ENCODE measurements around the gene TGFBR1. TPM values are rescaled to one million over a fixed set of nuclear protein-coding genes. Genes with fewer than 3 reads are reported as not detected.

The TGFBR1 gene
- total and polyA plus RNA-seq, 10 donors = 8.9 to 60.8 (median 45.4) TPM

GRCh38 chr9:99124534-99125255 is 19.8 kb downstream of the TGFBR1 start:
- Histone ChIP-seq H3K27ac (peak overlapping the region in 1 of 8 donors; percentile 6), H3K9me3 (no peaks in the 10 kb centered on the region), H3K4me1 (peaks cover 6 to 98% (median 63%) of the 10 kb centered on the region in 6 donors), H3K4me3 (no peak overlapping the region), H3K36me3 (no peaks in the 10 kb centered on the region), H3K27me3 (replicated peaks in 1 of 7) (no peaks in the 10 kb centered on the region)
- intact Hi-C loops (cut with DNase I; ENCODE audit: low total_unique reads) = no loop called here
- DNase-seq = no peak
- 81 to 88% (median 86%) methylated on average over 3 of the region's 3 CpGs for WGBS, 5 donors
- TF ChIP-seq POLR2A (IDR thresholded peaks at IDR 0.05) (no peak), POLR2AphosphoS5 (IDR thresholded peaks at IDR 0.05) (no peak)
- TF ChIP-seq, protein P1, sequence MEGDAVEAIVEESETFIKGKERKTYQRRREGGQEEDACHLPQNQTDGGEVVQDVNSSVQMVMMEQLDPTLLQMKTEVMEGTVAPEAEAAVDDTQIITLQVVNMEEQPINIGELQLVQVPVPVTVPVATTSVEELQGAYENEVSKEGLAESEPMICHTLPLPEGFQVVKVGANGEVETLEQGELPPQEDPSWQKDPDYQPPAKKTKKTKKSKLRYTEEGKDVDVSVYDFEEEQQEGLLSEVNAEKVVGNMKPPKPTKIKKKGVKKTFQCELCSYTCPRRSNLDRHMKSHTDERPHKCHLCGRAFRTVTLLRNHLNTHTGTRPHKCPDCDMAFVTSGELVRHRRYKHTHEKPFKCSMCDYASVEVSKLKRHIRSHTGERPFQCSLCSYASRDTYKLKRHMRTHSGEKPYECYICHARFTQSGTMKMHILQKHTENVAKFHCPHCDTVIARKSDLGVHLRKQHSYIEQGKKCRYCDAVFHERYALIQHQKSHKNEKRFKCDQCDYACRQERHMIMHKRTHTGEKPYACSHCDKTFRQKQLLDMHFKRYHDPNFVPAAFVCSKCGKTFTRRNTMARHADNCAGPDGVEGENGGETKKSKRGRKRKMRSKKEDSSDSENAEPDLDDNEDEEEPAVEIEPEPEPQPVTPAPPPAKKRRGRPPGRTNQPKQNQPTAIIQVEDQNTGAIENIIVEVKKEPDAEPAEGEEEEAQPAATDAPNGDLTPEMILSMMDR (IDR thresholded peaks at IDR 0.05 in 8 of 11, conservative IDR thresholded peaks at IDR 0.05 in 3 of 11) = no peak

DNA sequence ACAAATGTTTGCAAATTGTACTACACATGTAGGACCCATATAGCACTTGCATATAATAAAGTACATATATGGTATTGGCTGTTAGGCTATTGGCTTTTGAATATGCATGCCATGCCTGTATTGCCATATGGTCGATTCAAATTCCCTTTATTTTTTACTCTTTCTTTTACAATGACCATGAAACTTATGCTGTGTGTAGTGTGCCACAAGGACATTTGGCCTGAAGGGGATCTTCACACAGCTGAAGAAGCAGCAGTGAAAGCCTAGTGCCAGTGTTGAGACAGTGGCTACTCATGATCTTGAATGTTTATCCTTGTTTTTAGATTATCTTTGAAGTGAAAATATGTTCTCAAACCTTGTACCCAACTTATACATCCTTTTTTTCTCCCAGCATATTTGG is 20.5 kb downstream of the TGFBR1 start:
- intact Hi-C loops (cut with DNase I; ENCODE audit: low total_unique reads) = no loop called here
- H3K27ac ChIP-seq = peak overlapping the region in 1 of 8 donors; percentile 6
- no peak for TF ChIP-seq POLR2AphosphoS5 (IDR thresholded peaks at IDR 0.05)
- peaks cover 7 to 98% (median 63%) of the 10 kb centered on the region in 6 donors for H3K4me1 ChIP-seq
- no peaks in the 10 kb centered on the region for H3K27me3 ChIP-seq (replicated peaks in 1 of 7)
- DNase-seq = no peak
- no peaks in the 10 kb centered on the region for H3K9me3 ChIP-seq
- H3K36me3 ChIP-seq = no peaks in the 10 kb centered on the region
- H3K4me3 ChIP-seq = no peak overlapping the region
- 82 to 98% (median 87%) methylated on average over 1 of the region's 1 CpG for WGBS, 5 donors

GRCh38 chr9:99126312-99126711 is 21.4 kb downstream of the TGFBR1 start:
- intact Hi-C loops (cut with DNase I; ENCODE audit: low total_unique reads) = no loop called here
- H3K27me3 ChIP-seq (replicated peaks in 1 of 7) = no peaks in the 10 kb centered on the region
- no peak for DNase-seq
- no peaks in the 10 kb centered on the region for H3K9me3 ChIP-seq
- H3K36me3 ChIP-seq = no peaks in the 10 kb centered on the region
- no peak overlapping the region for H3K4me3 ChIP-seq
- TF ChIP-seq POLR2AphosphoS5 (IDR thresholded peaks at IDR 0.05) = no peak
- TF ChIP-seq POLR2A (IDR thresholded peaks at IDR 0.05) = no peak
- TF ChIP-seq, protein P1 (IDR thresholded peaks at IDR 0.05 in 8 of 11, conservative IDR thresholded peaks at IDR 0.05 in 3 of 11) = no peak
- peaks cover 5 to 95% (median 56%) of the 10 kb centered on the region in 6 donors for H3K4me1 ChIP-seq
- 90 to 100% (median 95%) methylated on average over 2 of the region's 2 CpGs for WGBS, 5 donors
- no peak overlapping the region for H3K27ac ChIP-seq

DNA sequence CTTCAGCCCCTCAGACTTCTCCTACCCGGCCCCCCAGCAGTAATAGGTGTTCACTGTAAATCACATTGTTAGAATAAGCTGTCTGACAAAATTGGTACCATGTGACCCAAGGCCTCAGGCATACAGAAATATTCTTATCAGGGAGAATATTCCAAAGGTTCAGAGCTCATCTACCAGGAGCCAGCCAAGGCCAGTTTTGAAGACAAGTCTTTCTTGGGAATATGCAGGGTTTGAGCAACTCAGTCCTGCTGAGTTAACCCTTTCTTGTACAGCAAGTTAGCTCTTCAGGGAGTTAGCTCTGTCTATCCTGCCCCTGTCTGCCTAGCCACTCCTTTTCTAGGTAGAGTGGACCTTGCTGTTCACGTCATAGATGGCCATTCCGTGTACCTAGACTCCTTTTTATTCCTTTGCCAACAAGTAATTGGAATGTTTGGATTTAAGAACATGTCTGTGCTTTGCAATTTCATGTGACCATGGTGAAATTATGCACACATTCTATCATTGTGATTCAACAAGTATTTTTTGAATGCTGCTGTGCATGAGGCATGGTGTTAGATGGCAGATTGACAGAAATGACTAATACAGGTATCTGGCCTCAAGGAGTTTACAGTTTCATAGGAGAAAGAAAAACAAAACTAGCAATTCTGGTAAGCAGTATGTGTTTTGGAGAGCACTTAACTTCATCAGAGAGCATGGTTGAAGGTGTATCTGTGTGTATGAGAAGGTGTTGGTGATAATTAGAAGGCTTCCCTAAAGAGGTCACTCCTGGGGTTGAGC is 22.6 kb downstream of the TGFBR1 start:
- intact Hi-C loops (cut with DNase I; ENCODE audit: low total_unique reads) = no loop called here
- Histone ChIP-seq H3K4me3 (no peak overlapping the region), H3K4me1 (peaks cover 1 to 88% (median 43%) of the 10 kb centered on the region in 6 donors), H3K36me3 (peaks cover 0 to 10% (median 3%) of the 10 kb centered on the region in 6 donors), H3K27ac (no peak overlapping the region), H3K27me3 (replicated peaks in 1 of 7) (no peaks in the 10 kb centered on the region), H3K9me3 (no peaks in the 10 kb centered on the region)
- WGBS, 5 donors = 90 to 97% (median 92%) methylated on average over 3 of the region's 3 CpGs
- no peak for DNase-seq
- TF ChIP-seq, protein P1 (IDR thresholded peaks at IDR 0.05 in 8 of 11, conservative IDR thresholded peaks at IDR 0.05 in 3 of 11) = no peak
- TF ChIP-seq POLR2A (IDR thresholded peaks at IDR 0.05) = no peak
